Mammary epithelial cell (primary cell): ENCODE data around the gene DENND2D.

Source experiments
- CTCF ChIP-seq, 2 donors: IDR thresholded peaks in 1 of 2; conservative IDR thresholded peaks in 1 of 2; 2 replicates each; pipeline ENCODE4 v1.5.1; 2011 to 2012; ENCODE audit warnings: inconsistent platforms in 2 of 2, low read length in 2 of 2, mild to moderate bottlenecking in 2 of 2, control low read depth in 1 of 2, low read depth in 1 of 2; ENCODE audit not compliant: insufficient read depth in 1 of 2; ENCODE audit errors: extremely low read depth in 1 of 2
- EZH2 ChIP-seq: IDR thresholded peaks from 2 replicates; pipeline ENCODE4 v1.6.1; 2012; ENCODE audit warnings: low read length, inconsistent platforms, borderline replicate concordance

- TF ChIP-seq CTCF (conservative IDR thresholded peaks at IDR 0.05 in 1 of 2, IDR thresholded peaks at IDR 0.05 in 1 of 2; ENCODE audit: extremely low read depth in 1 of 2, insufficient read depth in 1 of 2, low read depth in 1 of 2, low read length in 2 of 2) (no peak), EZH2 (no peak)
Measured at GRCh38 chr1:111200802-111201161, 336 bp upstream of the DENND2D start.
